ENCODE results near the gene UBE4B.
"Not testable (repeated sequence)": the region's sequence is repeated elsewhere in the genome, so short reads cannot be mapped to it uniquely, and the experiment has no call there.

UBE4B gene

GRCh38 chr1:10213186-10213705, 180.5 kb downstream of the UBE4B start:
- DNase-seq: no peak

GRCh38 chr1:10216090-10216749, 183.5 kb downstream of the UBE4B start:
- no peak for DNase-seq

DNA sequence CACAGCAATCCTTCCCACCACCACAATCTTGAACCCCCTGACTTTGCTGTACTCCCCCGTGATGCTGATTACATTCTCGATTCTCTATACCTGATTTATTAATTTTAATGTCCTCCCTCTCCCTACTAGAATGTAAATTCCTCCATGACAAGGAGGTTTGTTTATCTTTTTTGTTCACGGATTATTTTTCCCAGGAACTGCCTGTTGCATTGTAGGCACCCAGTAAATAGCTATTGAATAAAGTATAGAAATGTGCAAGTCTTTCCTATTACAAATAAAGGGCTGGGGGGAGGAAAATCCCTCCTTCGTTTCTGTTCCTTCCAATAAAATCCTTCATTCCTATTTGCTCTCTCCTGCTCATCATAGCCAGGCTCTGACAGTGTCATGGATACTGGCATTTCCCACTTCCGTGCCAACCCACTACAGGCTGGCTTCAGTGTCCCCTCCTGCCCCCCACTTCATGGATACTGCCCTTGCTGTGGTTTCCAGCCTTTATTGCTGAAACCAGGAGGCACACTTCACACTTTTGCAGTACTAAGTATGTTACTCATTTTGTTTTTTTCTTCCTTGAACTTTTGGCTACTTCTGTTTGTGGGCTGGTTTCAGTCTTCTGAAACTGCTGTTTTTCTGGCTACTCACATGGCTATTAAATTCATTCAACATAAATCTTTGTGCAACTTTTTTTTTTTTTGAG, 185.1 kb downstream of the UBE4B start:
- DNase-seq: peak in 1 of 2 experiments; percentile 9

GRCh38 chr1:10220200-10220599, 187.4 kb downstream of the UBE4B start:
- DNase-seq: no peak

GRCh38 chr1:10220657-10221056, 187.9 kb downstream of the UBE4B start:
- not testable (repeated sequence) for DNase-seq

GRCh38 chr1:10225573-10225972, 192.8 kb downstream of the UBE4B start:
- DNase-seq: no peak

- no peak for DNase-seq
These were observed 195.8 kb downstream of the UBE4B start for GRCh38 chr1:10228528-10228927.

- DNase-seq: no peak
These were observed 197.1 kb downstream of the UBE4B start for GRCh38 chr1:10229903-10230302.
